Kidney epithelial cell (primary cell): Measurements from ENCODE around the gene NREP. TPM values are rescaled to one million over a fixed set of nuclear protein-coding genes. Genes with fewer than 3 reads are reported as not detected.
A peak's percentile ranks its signal among the peaks of the same experiment; 100 is the strongest.

Source experiments
- DNase-seq: peaks from one replicate; pipeline ENCODE4 v3.0.0-alpha.2; 2010; ENCODE audit warnings: low read depth
- H3K27me3 ChIP-seq: 2 replicates; pipeline ENCODE4 v1.6.0; 2011; ENCODE audit warnings: low read length; ENCODE audit not compliant: control insufficient read depth, insufficient read depth
- H3K36me3 ChIP-seq: 2 replicates; pipeline ENCODE4 v1.5.1; 2011; ENCODE audit warnings: low read length; ENCODE audit not compliant: control insufficient read depth, insufficient read depth
- H3K4me3 ChIP-seq: 2 replicates; pipeline ENCODE4 v1.5.1; 2011; ENCODE audit warnings: low read depth, mild to moderate bottlenecking, control low read depth, low read length
- total RNA-seq: library from RNA; depleted of rRNA; stranded (reverse); fragments of >200 nt; gene quantifications from 2 replicates; pipeline ENCODE4 v1.2.3, GENCODE V29; 2015
- TF ChIP-seq, protein P1 (sequence below): IDR thresholded peaks from 2 replicates; pipeline ENCODE4 v1.5.1; 2011; ENCODE audit warnings: mild to moderate bottlenecking, moderate library complexity, low read length, control low read depth, inconsistent platforms; ENCODE audit not compliant: insufficient read depth, poor library complexity, severe bottlenecking

NREP gene
- total RNA-seq, 1 donor from 2014 or later: 140 TPM

DNA sequence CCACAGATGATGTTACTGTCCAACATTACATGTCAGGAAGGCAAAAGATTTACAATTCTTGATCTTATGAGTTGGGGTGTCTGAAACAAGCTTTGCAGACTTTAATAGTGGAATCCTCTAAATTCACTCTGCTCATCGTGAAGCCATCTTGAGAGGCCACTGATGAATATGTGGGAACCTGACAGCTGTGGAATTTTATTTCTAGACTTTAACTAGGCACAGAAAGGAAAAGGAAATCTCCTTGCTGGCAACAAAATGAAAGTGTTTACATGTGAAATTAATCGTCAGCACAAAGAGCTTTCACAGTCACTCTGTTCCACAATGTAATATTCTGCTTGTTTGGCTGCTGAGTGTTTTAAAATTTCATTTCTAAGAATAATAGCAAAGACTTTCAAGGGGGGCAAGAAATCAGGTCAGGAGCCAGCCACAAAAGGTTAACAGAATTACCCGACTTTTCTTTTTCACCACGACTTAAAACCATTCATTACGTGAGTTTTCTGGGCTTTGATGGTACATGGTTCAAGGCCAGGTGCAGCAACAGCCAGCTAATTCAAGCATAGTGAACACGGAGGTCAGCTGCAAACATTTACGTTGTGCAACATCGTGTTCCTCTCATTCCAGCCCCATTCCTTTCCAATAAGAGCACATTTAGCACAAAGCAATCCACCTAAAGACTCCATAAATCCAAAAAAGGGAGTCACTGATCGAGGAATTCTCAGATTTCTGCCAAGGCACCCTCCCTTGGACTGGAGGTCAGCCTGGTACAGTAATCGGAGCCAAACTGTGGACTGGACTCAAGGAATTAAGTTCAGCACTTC lies 14.6 kb downstream of the NREP start:
- Histone ChIP-seq H3K4me3 (no peak overlapping the region), H3K36me3 (no peaks in the 10 kb centered on the region), H3K27me3 (no peaks in the 10 kb centered on the region)
- peak; percentile 73 for DNase-seq
- TF ChIP-seq, protein P1, sequence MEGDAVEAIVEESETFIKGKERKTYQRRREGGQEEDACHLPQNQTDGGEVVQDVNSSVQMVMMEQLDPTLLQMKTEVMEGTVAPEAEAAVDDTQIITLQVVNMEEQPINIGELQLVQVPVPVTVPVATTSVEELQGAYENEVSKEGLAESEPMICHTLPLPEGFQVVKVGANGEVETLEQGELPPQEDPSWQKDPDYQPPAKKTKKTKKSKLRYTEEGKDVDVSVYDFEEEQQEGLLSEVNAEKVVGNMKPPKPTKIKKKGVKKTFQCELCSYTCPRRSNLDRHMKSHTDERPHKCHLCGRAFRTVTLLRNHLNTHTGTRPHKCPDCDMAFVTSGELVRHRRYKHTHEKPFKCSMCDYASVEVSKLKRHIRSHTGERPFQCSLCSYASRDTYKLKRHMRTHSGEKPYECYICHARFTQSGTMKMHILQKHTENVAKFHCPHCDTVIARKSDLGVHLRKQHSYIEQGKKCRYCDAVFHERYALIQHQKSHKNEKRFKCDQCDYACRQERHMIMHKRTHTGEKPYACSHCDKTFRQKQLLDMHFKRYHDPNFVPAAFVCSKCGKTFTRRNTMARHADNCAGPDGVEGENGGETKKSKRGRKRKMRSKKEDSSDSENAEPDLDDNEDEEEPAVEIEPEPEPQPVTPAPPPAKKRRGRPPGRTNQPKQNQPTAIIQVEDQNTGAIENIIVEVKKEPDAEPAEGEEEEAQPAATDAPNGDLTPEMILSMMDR: no peak

DNA sequence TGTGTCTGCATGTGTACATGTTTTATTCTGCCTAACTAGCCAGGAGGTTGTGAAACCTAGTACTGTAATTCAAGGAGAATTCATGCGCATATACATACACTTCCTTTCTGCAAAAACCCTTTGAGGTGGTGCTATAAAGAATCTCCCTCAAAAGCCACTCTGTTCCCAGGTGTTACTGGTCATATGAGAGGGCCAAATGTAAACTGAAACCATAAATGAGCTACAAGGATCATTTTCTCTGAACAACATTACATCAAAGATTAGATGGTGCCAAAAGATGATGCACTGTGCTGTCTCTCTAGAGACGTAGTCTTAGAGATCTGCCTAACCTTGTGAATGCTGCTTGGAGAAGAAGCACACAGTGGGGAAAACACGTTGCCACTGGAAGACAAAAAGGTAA lies 15.7 kb downstream of the NREP start:
- H3K4me3 ChIP-seq: no peak overlapping the region
- no peaks in the 10 kb centered on the region for H3K36me3 ChIP-seq
- no peaks in the 10 kb centered on the region for H3K27me3 ChIP-seq
- TF ChIP-seq, protein P1: no peak
- DNase-seq: no peak

DNA sequence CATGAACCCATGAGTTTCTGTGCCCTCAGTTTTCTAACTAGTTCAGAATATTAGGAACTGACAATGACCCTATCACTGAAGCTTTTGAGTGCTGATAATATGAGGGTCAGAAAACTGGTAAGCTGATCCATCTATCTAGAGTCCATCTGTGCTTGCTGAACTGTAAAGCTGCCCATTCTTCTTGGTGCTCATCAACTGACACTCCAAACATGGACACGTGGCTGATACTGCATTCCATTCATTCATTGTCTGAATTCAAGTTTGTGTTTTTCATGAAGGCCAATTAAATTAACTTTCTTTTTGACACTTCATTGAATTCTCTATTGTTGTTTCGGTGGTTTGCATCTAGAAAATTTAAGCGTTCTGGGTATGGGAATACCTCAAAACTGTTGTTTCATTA lies 17.6 kb downstream of the NREP start:
- Histone ChIP-seq H3K27me3 (no peaks in the 10 kb centered on the region), H3K4me3 (no peak overlapping the region), H3K36me3 (no peaks in the 10 kb centered on the region)
- DNase-seq: no peak
- TF ChIP-seq, protein P1: no peak

DNA sequence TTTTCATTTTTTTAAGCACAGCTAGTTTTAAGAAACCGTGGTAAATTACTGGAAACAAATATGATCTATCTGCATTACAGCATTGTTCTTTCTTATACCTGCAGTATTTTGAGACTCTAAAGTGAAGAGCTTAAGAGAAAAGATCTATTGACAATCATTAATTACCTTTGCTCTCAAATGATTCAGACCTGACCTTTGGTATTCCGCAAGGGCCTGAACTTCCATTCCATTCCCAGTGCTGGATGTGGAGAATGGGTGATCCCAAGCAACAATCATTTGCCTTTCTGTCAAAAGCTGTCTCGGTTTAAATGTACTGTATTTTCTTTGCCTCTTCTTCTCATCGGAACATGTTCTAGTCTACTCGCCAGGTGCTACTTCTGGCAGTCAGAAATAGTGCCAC lies 18.9 kb downstream of the NREP start:
- Histone ChIP-seq H3K36me3 (peaks cover 2% of the 10 kb centered on the region), H3K27me3 (no peaks in the 10 kb centered on the region), H3K4me3 (no peak overlapping the region)
- DNase-seq: no peak
- TF ChIP-seq, protein P1: no peak

DNA sequence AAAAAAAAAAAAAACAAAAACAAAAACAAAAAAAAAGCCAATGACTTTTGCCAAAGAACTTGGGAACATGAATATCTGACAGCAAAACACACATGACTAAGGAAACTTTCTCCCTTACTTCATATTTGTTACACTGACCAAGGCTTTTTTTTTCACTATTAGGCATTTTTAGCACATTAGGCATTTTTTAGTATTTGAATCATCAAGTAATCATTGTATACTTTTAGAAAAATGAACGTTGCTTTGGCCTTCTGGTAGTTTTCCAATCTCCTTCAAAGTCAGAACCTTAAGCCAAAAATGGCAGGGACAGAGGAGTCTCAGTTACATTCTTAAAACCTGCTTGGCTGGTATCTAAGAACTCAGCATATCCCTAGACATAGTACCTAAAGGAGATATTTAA lies 19.3 kb downstream of the NREP start:
- no peak overlapping the region for H3K4me3 ChIP-seq
- no peak for DNase-seq
- H3K27me3 ChIP-seq: no peaks in the 10 kb centered on the region
- H3K36me3 ChIP-seq: peaks cover 2% of the 10 kb centered on the region
- TF ChIP-seq, protein P1: no peak
